ES-I3 (cell line): ENCODE data around the gene VPS13C.

ENCODE experiments used
- H3K36me3 ChIP-seq: 2 replicates; pipeline ENCODE4 v1.6.1; 2013; ENCODE audit warnings: mild to moderate bottlenecking, low read length, control low read depth, moderate library complexity; ENCODE audit not compliant: insufficient read depth
- H3K4me1 ChIP-seq: 2 replicates; pipeline ENCODE4 v1.6.1; 2013; ENCODE audit warnings: mild to moderate bottlenecking, control low read depth, low read length; ENCODE audit not compliant: insufficient read depth
- H3K9ac ChIP-seq: 2 replicates; pipeline ENCODE4 v1.6.1; 2013; ENCODE audit warnings: low read depth, mild to moderate bottlenecking, low read length, moderate library complexity
- H3K9me3 ChIP-seq: 2 replicates; pipeline ENCODE4 v1.6.1; 2013; ENCODE audit warnings: mild to moderate bottlenecking, low read length, moderate library complexity; ENCODE audit not compliant: control insufficient read depth, insufficient read depth

Gene VPS13C

GRCh38 chr15:61987824-61988223 is 72.4 kb downstream of the VPS13C start:
- no peaks in the 10 kb centered on the region for H3K9me3 ChIP-seq
- H3K36me3 ChIP-seq: no peaks in the 10 kb centered on the region
- H3K4me1 ChIP-seq: no peaks in the 10 kb centered on the region
- H3K9ac ChIP-seq: no peak overlapping the region

GRCh38 chr15:61983081-61983480 is 77.2 kb downstream of the VPS13C start:
- H3K36me3 ChIP-seq: no peaks in the 10 kb centered on the region
- H3K9ac ChIP-seq: no peak overlapping the region
- no peaks in the 10 kb centered on the region for H3K9me3 ChIP-seq
- no peaks in the 10 kb centered on the region for H3K4me1 ChIP-seq

- Histone ChIP-seq H3K9ac (no peak overlapping the region), H3K9me3 (no peaks in the 10 kb centered on the region), H3K36me3 (no peaks in the 10 kb centered on the region), H3K4me1 (no peaks in the 10 kb centered on the region)
Observed at GRCh38 chr15:61978225-61978624, 82.0 kb downstream of the VPS13C start.

- Histone ChIP-seq H3K9ac (no peak overlapping the region), H3K36me3 (no peaks in the 10 kb centered on the region; the same call in none of the 2 replicates), H3K4me1 (no peaks in the 10 kb centered on the region), H3K9me3 (no peaks in the 10 kb centered on the region)
Observed at GRCh38 chr15:61974759-61975158, 85.5 kb downstream of the VPS13C start.

GRCh38 chr15:61974118-61974517 is 86.1 kb downstream of the VPS13C start:
- no peaks in the 10 kb centered on the region; the same call in none of the 2 replicates for H3K36me3 ChIP-seq
- H3K4me1 ChIP-seq: no peaks in the 10 kb centered on the region
- no peaks in the 10 kb centered on the region for H3K9me3 ChIP-seq
- H3K9ac ChIP-seq: no peak overlapping the region

- no peaks in the 10 kb centered on the region for H3K36me3 ChIP-seq
- no peak overlapping the region for H3K9ac ChIP-seq
- no peaks in the 10 kb centered on the region for H3K4me1 ChIP-seq
- H3K9me3 ChIP-seq: no peaks in the 10 kb centered on the region
Observed at GRCh38 chr15:61951949-61952348, 108.3 kb downstream of the VPS13C start.

- H3K9me3 ChIP-seq: no peaks in the 10 kb centered on the region
- H3K36me3 ChIP-seq: no peaks in the 10 kb centered on the region; the same call in 1 of the 2 replicates
- H3K4me1 ChIP-seq: no peaks in the 10 kb centered on the region
- H3K9ac ChIP-seq: no peak overlapping the region
Observed at GRCh38 chr15:61946778-61947177, 113.5 kb downstream of the VPS13C start.

GRCh38 chr15:61943992-61944391 is 116.3 kb downstream of the VPS13C start:
- no peaks in the 10 kb centered on the region for H3K9me3 ChIP-seq
- H3K4me1 ChIP-seq: no peaks in the 10 kb centered on the region
- no peaks in the 10 kb centered on the region; the same call in 1 of the 2 replicates for H3K36me3 ChIP-seq
- H3K9ac ChIP-seq: no peak overlapping the region

- Histone ChIP-seq H3K36me3 (no peaks in the 10 kb centered on the region; the same call in 1 of the 2 replicates), H3K9me3 (no peaks in the 10 kb centered on the region), H3K9ac (no peak overlapping the region), H3K4me1 (no peaks in the 10 kb centered on the region)
Observed at GRCh38 chr15:61938249-61938648, 122.0 kb downstream of the VPS13C start.

- no peaks in the 10 kb centered on the region for H3K9me3 ChIP-seq
- no peaks in the 10 kb centered on the region; the same call in 1 of the 2 replicates for H3K36me3 ChIP-seq
- H3K4me1 ChIP-seq: no peaks in the 10 kb centered on the region
- no peak overlapping the region for H3K9ac ChIP-seq
Observed at GRCh38 chr15:61936528-61937195, 123.6 kb downstream of the VPS13C start.

- Histone ChIP-seq H3K36me3 (no peaks in the 10 kb centered on the region; the same call in 1 of the 2 replicates), H3K4me1 (no peaks in the 10 kb centered on the region), H3K9ac (no peak overlapping the region), H3K9me3 (no peaks in the 10 kb centered on the region)
Observed at GRCh38 chr15:61935493-61935892, 124.8 kb downstream of the VPS13C start.

- H3K9ac ChIP-seq: no peak overlapping the region
- H3K36me3 ChIP-seq: 0 out of 2 replicates have a peak, but pooled peaks cover 3% of the 10 kb centered on the region
- no peaks in the 10 kb centered on the region for H3K4me1 ChIP-seq
- no peaks in the 10 kb centered on the region for H3K9me3 ChIP-seq
Observed at GRCh38 chr15:61929452-61929851, 130.8 kb downstream of the VPS13C start.

GRCh38 chr15:61923173-61923572 is 137.1 kb downstream of the VPS13C start:
- Histone ChIP-seq H3K9me3 (no peaks in the 10 kb centered on the region), H3K9ac (no peak overlapping the region), H3K36me3 (no peaks in the 10 kb centered on the region), H3K4me1 (no peaks in the 10 kb centered on the region)

GRCh38 chr15:61921093-61921492 is 139.2 kb downstream of the VPS13C start:
- Histone ChIP-seq H3K4me1 (no peaks in the 10 kb centered on the region), H3K36me3 (no peaks in the 10 kb centered on the region), H3K9ac (no peak overlapping the region), H3K9me3 (no peaks in the 10 kb centered on the region)

- Histone ChIP-seq H3K9me3 (no peaks in the 10 kb centered on the region), H3K9ac (no peak overlapping the region), H3K4me1 (no peaks in the 10 kb centered on the region), H3K36me3 (no peaks in the 10 kb centered on the region)
Observed at GRCh38 chr15:61917457-61917856, 142.8 kb downstream of the VPS13C start.
